Uterus (tissue), 2 donors: Measurements from ENCODE around the gene SSH2.

Experiments used
- CTCF ChIP-seq, 4 experiments: fragments of 200-600 bp in 2 of 4; fragments of 450-650 bp in 2 of 4; sonication (generic) in 2 of 4; IDR thresholded peaks; one replicate each; pipeline ENCODE4 v1.5.1; 2016 to 2019; ENCODE audit warnings: antibody characterized with exemption in 4 of 4, mild to moderate bottlenecking in 2 of 4, moderate library complexity in 1 of 4
- POLR2A ChIP-seq, 2 donors: fragments of 450-650 bp; IDR thresholded peaks; one replicate each; pipeline ENCODE4 v1.6.1; 2016; ENCODE audit warnings: antibody characterized with exemption in 2 of 2, mild to moderate bottlenecking in 1 of 2, moderate library complexity in 1 of 2

- no peak for TF ChIP-seq CTCF (IDR thresholded peaks at IDR 0.05)
- TF ChIP-seq POLR2A (IDR thresholded peaks at IDR 0.05), result no peak
These were observed 333.9 kb downstream of the SSH2 start for GRCh38 chr17:29595943-29596774.
